K562 (cell line): ENCODE data around the gene NOPCHAP1. TPM values are rescaled to one million over a fixed set of nuclear protein-coding genes. Genes with fewer than 3 reads are reported as not detected.

Experiments used
- ARID1B ChIP-seq: fragments of 450-650 bp; IDR thresholded peaks from 2 replicates; pipeline ENCODE4 v1.6.1; 2016; ENCODE audit warnings: antibody characterized with exemption, mild to moderate bottlenecking, inconsistent platforms
- CBFA2T3 ChIP-seq: fragments of 450-650 bp; IDR thresholded peaks from 2 replicates; pipeline ENCODE4 v1.6.1; 2017
- FOS ChIP-seq: IDR thresholded peaks from 3 replicates; pipeline ENCODE4 v1.6.1; 2011; ENCODE audit not compliant: insufficient read length; ENCODE audit errors: extremely low read depth
- FOXA3 ChIP-seq, 2 experiments: fragments of 450-650 bp in 1 of 2; sonication (generic) in 1 of 2; formaldehyde crosslinking; IDR thresholded peaks in 1 of 2; conservative IDR thresholded peaks in 1 of 2; 2 replicates each; pipeline versions ENCODE4 v1.4.0 to v1.8.0; 2020 to 2022; ENCODE audit warnings: mild to moderate bottlenecking in 2 of 2, missing genetic modification reagents in 1 of 2
- HDAC8 ChIP-seq: fragments of 450-650 bp; IDR thresholded peaks from 2 replicates; pipeline ENCODE4 v1.6.1; 2016; ENCODE audit warnings: mild to moderate bottlenecking, missing genetic modification characterization, moderate library complexity, missing compliant biosample characterization
- KAT7 ChIP-seq: sonication (generic); formaldehyde crosslinking; IDR thresholded peaks from 2 replicates; pipeline ENCODE4 v1.8.0; 2022; ENCODE audit warnings: missing genetic modification reagents, mild to moderate bottlenecking, borderline replicate concordance
- MAFG ChIP-seq: fragments of 450-650 bp; conservative IDR thresholded peaks from 2 replicates; pipeline ENCODE4 v1.6.1; 2016; ENCODE audit warnings: missing genetic modification characterization, missing compliant biosample characterization
- NFE2 ChIP-seq: IDR thresholded peaks from 2 replicates; pipeline ENCODE4 v1.6.1; 2014; ENCODE audit warnings: antibody characterized with exemption, low read depth
- RCOR1 ChIP-seq, 2 experiments: IDR thresholded peaks; 2 replicates each; pipeline ENCODE4 v1.6.1; 2012; ENCODE audit warnings: low read depth in 2 of 2, low read length in 2 of 2, borderline replicate concordance in 1 of 2, improper control_type of control experiment in 1 of 2
- RNF2 ChIP-seq: sonication (generic); IDR thresholded peaks from 2 replicates; pipeline ENCODE4 v1.6.1; 2016
- SMARCA4 ChIP-seq: fragments of 450-650 bp; IDR thresholded peaks from 2 replicates; pipeline ENCODE4 v1.6.1; 2016
- SMARCC2 ChIP-seq: fragments of 450-650 bp; IDR thresholded peaks from 2 replicates; pipeline ENCODE4 v1.6.1; 2017; ENCODE audit warnings: antibody characterized with exemption, moderate library complexity, mild to moderate bottlenecking, low read depth
- SMARCE1 ChIP-seq: fragments of 450-650 bp; IDR thresholded peaks from 2 replicates; pipeline ENCODE4 v1.7.1; 2016; ENCODE audit warnings: mild to moderate bottlenecking
- SOX6 ChIP-seq: fragments of 450-650 bp; IDR thresholded peaks from 2 replicates; pipeline ENCODE4 v1.6.1; 2014; ENCODE audit warnings: mild to moderate bottlenecking
- TAL1 ChIP-seq: fragments of 450-650 bp; IDR thresholded peaks from 2 replicates; pipeline ENCODE4 v1.6.1; 2016; ENCODE audit warnings: mild to moderate bottlenecking
- TEAD4 ChIP-seq, 2 experiments: sonication (generic) in 1 of 2; formaldehyde crosslinking in 1 of 2; IDR thresholded peaks; 2 replicates each; pipeline versions ENCODE4 v1.6.1 to v1.8.0; 2012 to 2022; ENCODE audit warnings: borderline replicate concordance in 1 of 2, inconsistent platforms in 1 of 2, low read length in 1 of 2, mild to moderate bottlenecking in 1 of 2, missing genetic modification reagents in 1 of 2
- ZFX ChIP-seq: sonication (generic); formaldehyde crosslinking; IDR thresholded peaks from 2 replicates; pipeline ENCODE4 v1.8.0; 2022; ENCODE audit warnings: mild to moderate bottlenecking, missing genetic modification reagents, moderate library complexity
- ZNF384 ChIP-seq: IDR thresholded peaks from 2 replicates; pipeline ENCODE4 v1.6.1; 2012; ENCODE audit warnings: low read depth, low read length, improper control_type of control experiment
- polyA plus RNA-seq, 8 experiments: library from polyadenylated mRNA; depleted of rRNA in 4 of 8; stranded (reverse) in 5 of 8; unstranded in 3 of 8; fragments of >200 nt; fragmentation: Nextera tagmentation in 2 of 8; fragmentation: Illumina TruSeq in 1 of 8; extraction: Ambion mirVana in 2 of 8; extraction: Trizol in 1 of 8; gene quantifications; 2 replicates each; pipeline versions ENCODE4 v1.2.1 to v1.2.3, GENCODE V29; 2011 to 2014; ENCODE audit warnings: inconsistent platforms in 1 of 8, missing spikeins in 1 of 8
- total RNA-seq, 7 experiments: library from RNA; depleted of rRNA in 6 of 7; stranded (reverse); fragments of >200 nt in 6 of 7; fragmentation: Illumina TruSeq in 2 of 7; extraction: Trizol in 2 of 7; gene quantifications; 2 replicates each; pipeline versions ENCODE4 v1.2.1 to v1.2.3, GENCODE V29; 2011 to 2021; ENCODE audit warnings: low replicate concordance in 1 of 7
- TF ChIP-seq, protein P1 (sequence below): fragments of 450-650 bp; formaldehyde crosslinking; IDR thresholded peaks from 2 replicates; pipeline ENCODE4 v1.4.0; 2022; ENCODE audit warnings: missing genetic modification characterization
- TF ChIP-seq, protein P2 (sequence below): IDR thresholded peaks from 2 replicates; pipeline ENCODE4 v1.6.1; 2014; ENCODE audit warnings: antibody characterized with exemption
- TF ChIP-seq, protein P3 (sequence below), 2 experiments: fragments of 150-350 bp in 1 of 2; IDR thresholded peaks; 2 replicates each; pipeline ENCODE4 v1.6.1; 2012 to 2016; ENCODE audit warnings: low read depth in 2 of 2, low read length in 2 of 2, mild to moderate bottlenecking in 1 of 2, moderate library complexity in 1 of 2

The NOPCHAP1 gene
- total and polyA plus RNA-seq, 9 of the 15 experiments (the other 6 are each of a cell fraction or from before 2014, with no cell fraction given): 19.4 to 108 (median 33.4) TPM

DNA sequence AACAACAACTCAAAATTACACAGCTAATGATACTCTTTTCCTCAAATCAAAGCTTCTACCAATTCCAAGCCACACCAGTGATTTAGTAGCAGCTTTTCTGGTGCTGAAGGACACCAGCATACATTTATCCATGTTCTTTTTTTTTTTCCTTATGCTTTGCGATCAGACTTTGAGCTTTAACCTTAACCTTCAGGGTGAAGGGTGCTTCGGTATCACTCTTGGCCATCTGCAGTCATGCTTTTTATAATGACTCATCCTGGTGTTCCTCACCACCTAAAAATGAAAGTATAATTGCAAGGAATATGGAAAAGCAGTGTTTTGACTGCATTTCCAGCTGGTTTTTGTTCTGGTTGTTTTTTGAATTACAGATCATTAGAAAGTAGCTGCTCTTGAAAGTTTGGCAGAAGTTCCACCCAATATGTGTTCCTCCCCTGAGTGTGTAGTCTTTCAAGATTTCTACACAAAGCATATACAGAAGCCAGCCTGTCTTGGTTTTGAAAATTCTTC, 26.7 kb upstream of the NOPCHAP1 start (continued):
- TF ChIP-seq, protein P1, sequence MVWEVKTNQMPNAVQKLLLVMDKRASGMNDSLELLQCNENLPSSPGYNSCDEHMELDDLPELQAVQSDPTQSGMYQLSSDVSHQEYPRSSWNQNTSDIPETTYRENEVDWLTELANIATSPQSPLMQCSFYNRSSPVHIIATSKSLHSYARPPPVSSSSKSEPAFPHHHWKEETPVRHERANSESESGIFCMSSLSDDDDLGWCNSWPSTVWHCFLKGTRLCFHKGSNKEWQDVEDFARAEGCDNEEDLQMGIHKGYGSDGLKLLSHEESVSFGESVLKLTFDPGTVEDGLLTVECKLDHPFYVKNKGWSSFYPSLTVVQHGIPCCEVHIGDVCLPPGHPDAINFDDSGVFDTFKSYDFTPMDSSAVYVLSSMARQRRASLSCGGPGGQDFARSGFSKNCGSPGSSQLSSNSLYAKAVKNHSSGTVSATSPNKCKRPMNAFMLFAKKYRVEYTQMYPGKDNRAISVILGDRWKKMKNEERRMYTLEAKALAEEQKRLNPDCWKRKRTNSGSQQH (CRISPR knock-in tag): no peak
- TF ChIP-seq FOXA3 (CRISPR knock-in tag; conservative IDR thresholded peaks at IDR 0.05 in 1 of 2, IDR thresholded peaks at IDR 0.05 in 1 of 2) (no peak), FOS (peak; percentile 30), SMARCA4 (peak; percentile 84), ZNF384 (peak; percentile 73; the same call in 1 of the 2 replicates), SOX6 (peak; percentile 27; the same call in 1 of the 2 replicates), HDAC8 (no peak), TEAD4 (IDR thresholded peaks at IDR 0.05; ENCODE audit: low read length) (peak; percentile 48; the same call in 1 of the 2 replicates), TEAD4 (CRISPR knock-in tag; IDR thresholded peaks at IDR 0.05; ENCODE audit: borderline replicate concordance) (no peak), CBFA2T3 (peak; percentile 49), ZFX (CRISPR knock-in tag) (no peak), SMARCC2 (peak; percentile 60; the same call in 1 of the 2 replicates), TAL1 (peak; percentile 55), KAT7 (0 out of 2 replicates have a peak, but pooled peaks have one; percentile 32), NFE2 (peak; percentile 50), RNF2 (0 out of 2 replicates have a peak, but pooled peaks have one; percentile 22), ARID1B (peak; percentile 84), MAFG (tag) (peak; percentile 53; the same call in 1 of the 2 replicates), SMARCE1 (peak; percentile 85; the same call in 1 of the 2 replicates), RCOR1 (IDR thresholded peaks at IDR 0.05; ENCODE audit: borderline replicate concordance in 1 of 2, low read depth in 2 of 2, low read length in 2 of 2) (peak in 1 of 2 experiments; percentile 44; a peak in 1 of 4 replicates)
- TF ChIP-seq, protein P2, sequence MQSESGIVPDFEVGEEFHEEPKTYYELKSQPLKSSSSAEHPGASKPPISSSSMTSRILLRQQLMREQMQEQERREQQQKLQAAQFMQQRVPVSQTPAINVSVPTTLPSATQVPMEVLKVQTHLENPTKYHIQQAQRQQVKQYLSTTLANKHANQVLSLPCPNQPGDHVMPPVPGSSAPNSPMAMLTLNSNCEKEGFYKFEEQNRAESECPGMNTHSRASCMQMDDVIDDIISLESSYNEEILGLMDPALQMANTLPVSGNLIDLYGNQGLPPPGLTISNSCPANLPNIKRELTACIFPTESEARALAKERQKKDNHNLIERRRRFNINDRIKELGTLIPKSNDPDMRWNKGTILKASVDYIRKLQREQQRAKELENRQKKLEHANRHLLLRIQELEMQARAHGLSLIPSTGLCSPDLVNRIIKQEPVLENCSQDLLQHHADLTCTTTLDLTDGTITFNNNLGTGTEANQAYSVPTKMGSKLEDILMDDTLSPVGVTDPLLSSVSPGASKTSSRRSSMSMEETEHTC: peak; percentile 63; the same call in 1 of the 2 replicates
- TF ChIP-seq, protein P3, sequence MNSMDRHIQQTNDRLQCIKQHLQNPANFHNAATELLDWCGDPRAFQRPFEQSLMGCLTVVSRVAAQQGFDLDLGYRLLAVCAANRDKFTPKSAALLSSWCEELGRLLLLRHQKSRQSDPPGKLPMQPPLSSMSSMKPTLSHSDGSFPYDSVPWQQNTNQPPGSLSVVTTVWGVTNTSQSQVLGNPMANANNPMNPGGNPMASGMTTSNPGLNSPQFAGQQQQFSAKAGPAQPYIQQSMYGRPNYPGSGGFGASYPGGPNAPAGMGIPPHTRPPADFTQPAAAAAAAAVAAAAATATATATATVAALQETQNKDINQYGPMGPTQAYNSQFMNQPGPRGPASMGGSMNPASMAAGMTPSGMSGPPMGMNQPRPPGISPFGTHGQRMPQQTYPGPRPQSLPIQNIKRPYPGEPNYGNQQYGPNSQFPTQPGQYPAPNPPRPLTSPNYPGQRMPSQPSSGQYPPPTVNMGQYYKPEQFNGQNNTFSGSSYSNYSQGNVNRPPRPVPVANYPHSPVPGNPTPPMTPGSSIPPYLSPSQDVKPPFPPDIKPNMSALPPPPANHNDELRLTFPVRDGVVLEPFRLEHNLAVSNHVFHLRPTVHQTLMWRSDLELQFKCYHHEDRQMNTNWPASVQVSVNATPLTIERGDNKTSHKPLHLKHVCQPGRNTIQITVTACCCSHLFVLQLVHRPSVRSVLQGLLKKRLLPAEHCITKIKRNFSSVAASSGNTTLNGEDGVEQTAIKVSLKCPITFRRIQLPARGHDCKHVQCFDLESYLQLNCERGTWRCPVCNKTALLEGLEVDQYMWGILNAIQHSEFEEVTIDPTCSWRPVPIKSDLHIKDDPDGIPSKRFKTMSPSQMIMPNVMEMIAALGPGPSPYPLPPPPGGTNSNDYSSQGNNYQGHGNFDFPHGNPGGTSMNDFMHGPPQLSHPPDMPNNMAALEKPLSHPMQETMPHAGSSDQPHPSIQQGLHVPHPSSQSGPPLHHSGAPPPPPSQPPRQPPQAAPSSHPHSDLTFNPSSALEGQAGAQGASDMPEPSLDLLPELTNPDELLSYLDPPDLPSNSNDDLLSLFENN (IDR thresholded peaks at IDR 0.05; ENCODE audit: low read depth in 2 of 2, low read length in 2 of 2): no peak
- TF ChIP-seq, all 486 proteins: peak for 40
